CD4-positive, alpha-beta T cell treated with Interleukin-17A for 1 hour (primary cell): Measurements from ENCODE around the gene DNAAF8.
"Not testable (repeated sequence)": the region's sequence is repeated elsewhere in the genome, so short reads cannot be mapped to it uniquely, and the experiment has no call there.

ENCODE experiments used
- DNase-seq: peaks from one replicate; pipeline ENCODE4 v3.0.0-alpha.2; 2020

The DNAAF8 gene

GRCh38 chr16:4724661-4725270 is 9.6 kb upstream of the DNAAF8 start:
- no peak for DNase-seq

GRCh38 chr16:4726616-4727015 is 7.7 kb upstream of the DNAAF8 start:
- no peak for DNase-seq

GRCh38 chr16:4728676-4729075 is 5.7 kb upstream of the DNAAF8 start:
- no peak for DNase-seq

- DNase-seq, result no peak
Observed at GRCh38 chr16:4729876-4730275, 4.5 kb upstream of the DNAAF8 start.

- no peak for DNase-seq
Observed at GRCh38 chr16:4733211-4733742, 1.1 kb upstream of the DNAAF8 start.

GRCh38 chr16:4733747-4734062 is 632 bp upstream of the DNAAF8 start:
- no peak for DNase-seq

GRCh38 chr16:4734730-4735535 is 596 bp downstream of the DNAAF8 start:
- DNase-seq, result peak; percentile 94

- DNase-seq, result no peak
Observed at GRCh38 chr16:4736546-4736945, 2.2 kb downstream of the DNAAF8 start.

GRCh38 chr16:4737545-4737944 is 3.2 kb downstream of the DNAAF8 start:
- DNase-seq, result no peak

- DNase-seq, result not testable (repeated sequence)
Observed at GRCh38 chr16:4738370-4738769, 4.0 kb downstream of the DNAAF8 start.

GRCh38 chr16:4743226-4743878 is 9.0 kb downstream of the DNAAF8 start:
- no peak for DNase-seq

GRCh38 chr16:4744555-4745273 is 10.4 kb downstream of the DNAAF8 start:
- DNase-seq, result no peak

GRCh38 chr16:4745274-4745569 is 10.9 kb downstream of the DNAAF8 start:
- no peak for DNase-seq

- DNase-seq, result no peak
Observed at GRCh38 chr16:4746215-4746614, 11.9 kb downstream of the DNAAF8 start.

- DNase-seq, result no peak
Observed at GRCh38 chr16:4746991-4747574, 12.7 kb downstream of the DNAAF8 start.

GRCh38 chr16:4747906-4748681 is 13.8 kb downstream of the DNAAF8 start:
- DNase-seq, result no peak

GRCh38 chr16:4748682-4749411 is 14.5 kb downstream of the DNAAF8 start:
- DNase-seq, result no peak

GRCh38 chr16:4749700-4750257 is 15.4 kb downstream of the DNAAF8 start:
- no peak for DNase-seq

- no peak for DNase-seq
Observed at GRCh38 chr16:4750896-4751295, 16.6 kb downstream of the DNAAF8 start.

GRCh38 chr16:4752351-4753100 is 18.2 kb downstream of the DNAAF8 start:
- DNase-seq, result no peak
